SK-N-SH treated with all-trans-retinoic acid at 6 μM for 48 hours (cell line): ENCODE data around the gene STEAP1B.

Experiments used
- ATAC-seq: fragments of 200-7000 bp; cut with Tn5 transposase; 3 replicates; pipeline ENCODE4 v1.9.1; 2020; ENCODE audit warnings: mild to moderate bottlenecking, moderate library complexity
- ARNTL ChIP-seq: fragments of 450-650 bp; formaldehyde crosslinking; IDR thresholded peaks from 2 replicates; pipeline ENCODE4 v1.5.0; 2020; ENCODE audit warnings: low read depth, mild to moderate bottlenecking, moderate library complexity, borderline replicate concordance
- BACH2 ChIP-seq: fragments of 250-450 bp; sonication (Bioruptor Pico); IDR thresholded peaks from 2 replicates; pipeline ENCODE4 v1.9.0; 2021; ENCODE audit warnings: mild to moderate bottlenecking, borderline replicate concordance
- CSDC2 ChIP-seq: fragments of 250-450 bp; sonication (Bioruptor Pico); IDR thresholded peaks from 2 replicates; pipeline ENCODE4 v1.5.0; 2020; ENCODE audit warnings: mild to moderate bottlenecking, moderate library complexity
- ESRRG ChIP-seq: fragments of 250-450 bp; sonication (Bioruptor Pico); IDR thresholded peaks from 2 replicates; pipeline ENCODE4 v1.6.1; 2021; ENCODE audit warnings: mild to moderate bottlenecking
- GLIS3 ChIP-seq: fragments of 250-450 bp; sonication (Bioruptor Pico); IDR thresholded peaks from 2 replicates; pipeline ENCODE4 v1.5.0; 2020; ENCODE audit warnings: mild to moderate bottlenecking, moderate library complexity
- ISL1 ChIP-seq: fragments of 250-450 bp; sonication (Bioruptor Pico); IDR thresholded peaks from 2 replicates; pipeline ENCODE4 v2.1.2; 2022; ENCODE audit warnings: mild to moderate bottlenecking, moderate library complexity
- OSR1 ChIP-seq: fragments of 250-450 bp; sonication (Bioruptor Pico); IDR thresholded peaks from 2 replicates; pipeline ENCODE4 v1.8.0; 2022; ENCODE audit warnings: moderate library complexity, mild to moderate bottlenecking, inconsistent platforms
- PPARA ChIP-seq: fragments of 250-450 bp; sonication (Bioruptor Pico); IDR thresholded peaks from 2 replicates; pipeline ENCODE4 v1.5.0; 2020; ENCODE audit warnings: mild to moderate bottlenecking, borderline replicate concordance
- RARB ChIP-seq: fragments of 250-450 bp; sonication (Bioruptor Pico); IDR thresholded peaks from 2 replicates; pipeline ENCODE4 v1.8.0; 2021; ENCODE audit warnings: mild to moderate bottlenecking, moderate library complexity
- SNAI2 ChIP-seq: fragments of 250-450 bp; sonication (Bioruptor Pico); IDR thresholded peaks from 2 replicates; pipeline ENCODE4 v1.5.0; 2020; ENCODE audit warnings: mild to moderate bottlenecking, moderate library complexity
- TCF4 ChIP-seq: fragments of 250-450 bp; sonication (Bioruptor Pico); IDR thresholded peaks from 2 replicates; pipeline ENCODE4 v1.8.0; 2021; ENCODE audit warnings: mild to moderate bottlenecking, moderate library complexity, borderline replicate concordance
- TOX ChIP-seq: fragments of 250-450 bp; sonication (Bioruptor Pico); IDR thresholded peaks from 2 replicates; pipeline ENCODE4 v1.8.0; 2021; ENCODE audit warnings: mild to moderate bottlenecking, moderate library complexity, borderline replicate concordance
- ZC3H10 ChIP-seq: fragments of 250-450 bp; sonication (Bioruptor Pico); IDR thresholded peaks from 2 replicates; pipeline ENCODE4 v1.5.1; 2021; ENCODE audit warnings: mild to moderate bottlenecking, moderate library complexity
- ZFP3 ChIP-seq: fragments of 250-450 bp; sonication (Bioruptor Pico); IDR thresholded peaks from 2 replicates; pipeline ENCODE4 v1.5.0; 2020; ENCODE audit warnings: mild to moderate bottlenecking, moderate library complexity
- ZFP30 ChIP-seq: fragments of 450-650 bp; formaldehyde crosslinking; IDR thresholded peaks from 2 replicates; pipeline ENCODE4 v1.5.0; 2022; ENCODE audit warnings: mild to moderate bottlenecking, moderate library complexity
- ZNF565 ChIP-seq: fragments of 450-650 bp; formaldehyde crosslinking; conservative IDR thresholded peaks from 2 replicates; pipeline ENCODE4 v1.5.0; 2020; ENCODE audit warnings: low read depth, mild to moderate bottlenecking, moderate library complexity
- ZNF70 ChIP-seq: fragments of 450-650 bp; formaldehyde crosslinking; IDR thresholded peaks from 2 replicates; pipeline ENCODE4 v1.5.0; 2020; ENCODE audit warnings: mild to moderate bottlenecking, moderate library complexity
- ZNF8 ChIP-seq: fragments of 450-650 bp; formaldehyde crosslinking; IDR thresholded peaks from 2 replicates; pipeline ENCODE4 v1.5.0; 2020; ENCODE audit warnings: mild to moderate bottlenecking, moderate library complexity
- TF ChIP-seq, protein P1 (sequence below): fragments of 250-450 bp; sonication (Bioruptor Pico); IDR thresholded peaks from 2 replicates; pipeline ENCODE4 v1.8.0; 2021; ENCODE audit warnings: low read depth, mild to moderate bottlenecking, moderate library complexity, borderline replicate concordance
- TF ChIP-seq, protein P2 (sequence below): fragments of 250-450 bp; sonication (Bioruptor Pico); IDR thresholded peaks from 2 replicates; pipeline ENCODE4 v1.5.1; 2021; ENCODE audit warnings: mild to moderate bottlenecking, moderate library complexity
- TF ChIP-seq, protein P3 (sequence below): fragments of 250-450 bp; sonication (Bioruptor Pico); IDR thresholded peaks from 2 replicates; pipeline ENCODE4 v1.5.0; 2020; ENCODE audit warnings: mild to moderate bottlenecking, moderate library complexity
- TF ChIP-seq, protein P4 (sequence below): fragments of 250-450 bp; sonication (Bioruptor Pico); IDR thresholded peaks from 2 replicates; pipeline ENCODE4 v1.5.1; 2020; ENCODE audit warnings: low read depth, mild to moderate bottlenecking, moderate library complexity

Gene STEAP1B

DNA sequence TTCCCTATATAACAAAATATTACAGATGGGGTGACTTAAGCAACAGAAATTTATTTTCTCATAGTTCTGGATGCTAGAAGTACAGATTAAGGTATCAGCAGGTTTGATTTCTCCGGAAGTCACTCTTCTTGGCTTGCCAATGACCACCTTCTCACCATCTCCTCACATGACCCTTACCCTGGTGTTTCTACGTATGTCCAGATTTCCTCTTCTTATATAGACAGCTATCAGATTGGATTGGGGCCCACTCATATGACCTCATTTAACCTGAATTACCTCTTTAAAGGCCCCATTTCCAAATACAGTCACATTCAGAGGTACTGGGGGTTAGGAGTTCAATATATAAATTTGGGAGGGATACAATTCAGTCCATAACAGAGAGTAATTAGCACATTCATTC lies 126.1 kb downstream of the STEAP1B start:
- no peak for ATAC-seq
- TF ChIP-seq, protein P1, sequence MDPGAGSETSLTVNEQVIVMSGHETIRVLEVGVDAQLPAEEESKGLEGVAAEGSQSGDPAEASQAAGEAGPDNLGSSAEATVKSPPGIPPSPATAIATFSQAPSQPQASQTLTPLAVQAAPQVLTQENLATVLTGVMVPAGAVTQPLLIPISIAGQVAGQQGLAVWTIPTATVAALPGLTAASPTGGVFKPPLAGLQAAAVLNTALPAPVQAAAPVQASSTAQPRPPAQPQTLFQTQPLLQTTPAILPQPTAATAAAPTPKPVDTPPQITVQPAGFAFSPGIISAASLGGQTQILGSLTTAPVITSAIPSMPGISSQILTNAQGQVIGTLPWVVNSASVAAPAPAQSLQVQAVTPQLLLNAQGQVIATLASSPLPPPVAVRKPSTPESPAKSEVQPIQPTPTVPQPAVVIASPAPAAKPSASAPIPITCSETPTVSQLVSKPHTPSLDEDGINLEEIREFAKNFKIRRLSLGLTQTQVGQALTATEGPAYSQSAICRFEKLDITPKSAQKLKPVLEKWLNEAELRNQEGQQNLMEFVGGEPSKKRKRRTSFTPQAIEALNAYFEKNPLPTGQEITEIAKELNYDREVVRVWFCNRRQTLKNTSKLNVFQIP: no peak
- no peak for TF ChIP-seq ISL1 (CRISPR knock-in tag)
- TF ChIP-seq ZC3H10 (CRISPR knock-in tag): no peak
- no peak for TF ChIP-seq ZNF8
- TF ChIP-seq SNAI2: no peak
- no peak for TF ChIP-seq TOX (CRISPR knock-in tag)
- no peak for TF ChIP-seq ARNTL (CRISPR knock-in tag)
- TF ChIP-seq BACH2 (CRISPR knock-in tag): no peak
- no peak for TF ChIP-seq TCF4 (CRISPR knock-in tag)

DNA sequence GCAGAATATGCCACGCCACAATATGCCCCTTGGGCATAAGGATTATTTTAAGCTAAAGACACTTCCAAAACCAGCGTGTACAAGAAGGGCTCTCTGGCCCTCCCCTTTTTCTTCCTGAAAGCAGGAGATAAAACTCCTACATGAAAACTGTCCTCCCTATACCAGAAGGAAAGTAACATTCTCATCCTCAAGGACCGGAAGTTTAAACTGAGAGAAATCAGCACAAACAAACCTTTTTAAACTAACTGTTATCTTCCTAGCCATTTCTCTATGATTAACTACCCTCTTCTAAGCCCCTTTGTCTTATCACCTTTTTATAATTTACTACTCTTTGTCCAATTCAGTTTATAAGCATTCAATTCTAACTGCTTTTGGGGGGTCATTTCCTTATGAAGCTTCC lies 126.6 kb downstream of the STEAP1B start:
- ATAC-seq: no peak
- TF ChIP-seq ZNF565 (CRISPR knock-in tag): no peak
- no peak for TF ChIP-seq TOX (CRISPR knock-in tag)
- no peak for TF ChIP-seq ARNTL (CRISPR knock-in tag)
- TF ChIP-seq, protein P2, sequence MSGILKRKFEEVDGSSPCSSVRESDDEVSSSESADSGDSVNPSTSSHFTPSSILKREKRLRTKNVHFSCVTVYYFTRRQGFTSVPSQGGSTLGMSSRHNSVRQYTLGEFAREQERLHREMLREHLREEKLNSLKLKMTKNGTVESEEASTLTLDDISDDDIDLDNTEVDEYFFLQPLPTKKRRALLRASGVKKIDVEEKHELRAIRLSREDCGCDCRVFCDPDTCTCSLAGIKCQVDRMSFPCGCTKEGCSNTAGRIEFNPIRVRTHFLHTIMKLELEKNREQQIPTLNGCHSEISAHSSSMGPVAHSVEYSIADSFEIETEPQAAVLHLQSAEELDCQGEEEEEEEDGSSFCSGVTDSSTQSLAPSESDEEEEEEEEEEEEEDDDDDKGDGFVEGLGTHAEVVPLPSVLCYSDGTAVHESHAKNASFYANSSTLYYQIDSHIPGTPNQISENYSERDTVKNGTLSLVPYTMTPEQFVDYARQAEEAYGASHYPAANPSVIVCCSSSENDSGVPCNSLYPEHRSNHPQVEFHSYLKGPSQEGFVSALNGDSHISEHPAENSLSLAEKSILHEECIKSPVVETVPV (CRISPR knock-in tag): no peak
- TF ChIP-seq ZFP30 (CRISPR knock-in tag): no peak
- no peak for TF ChIP-seq ZFP3 (CRISPR knock-in tag)
- no peak for TF ChIP-seq ESRRG (CRISPR knock-in tag)

DNA sequence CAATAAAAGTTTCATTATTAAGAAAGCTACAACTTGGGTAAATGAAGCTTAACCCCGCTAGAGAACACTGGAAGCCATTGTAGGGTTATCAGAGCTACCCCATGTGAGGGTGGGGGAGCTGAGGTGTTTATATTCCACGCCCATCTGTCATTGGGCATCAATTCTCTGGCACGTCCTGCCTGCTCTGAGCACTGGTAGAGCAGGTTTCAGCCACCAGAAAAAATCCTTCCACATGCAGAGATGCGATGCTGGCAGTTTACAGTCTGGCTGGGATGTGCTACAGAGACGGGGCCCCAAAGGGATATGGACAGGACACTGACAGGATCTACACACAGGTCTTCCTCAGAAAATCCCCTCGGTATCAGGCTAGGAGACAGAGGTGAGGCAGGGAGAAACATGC lies 127.1 kb downstream of the STEAP1B start:
- ATAC-seq: no peak
- TF ChIP-seq GLIS3 (CRISPR knock-in tag) (no peak), ZFP30 (CRISPR knock-in tag) (no peak), ARNTL (CRISPR knock-in tag) (no peak), CSDC2 (no peak), TOX (CRISPR knock-in tag) (no peak), ZNF8 (no peak), ZNF565 (CRISPR knock-in tag) (no peak), ZFP3 (CRISPR knock-in tag) (no peak), BACH2 (CRISPR knock-in tag) (no peak), RARB (CRISPR knock-in tag) (no peak), ZNF70 (CRISPR knock-in tag) (no peak), OSR1 (CRISPR knock-in tag) (no peak), TCF4 (CRISPR knock-in tag) (no peak), PPARA (CRISPR knock-in tag) (no peak)
- TF ChIP-seq, protein P3, sequence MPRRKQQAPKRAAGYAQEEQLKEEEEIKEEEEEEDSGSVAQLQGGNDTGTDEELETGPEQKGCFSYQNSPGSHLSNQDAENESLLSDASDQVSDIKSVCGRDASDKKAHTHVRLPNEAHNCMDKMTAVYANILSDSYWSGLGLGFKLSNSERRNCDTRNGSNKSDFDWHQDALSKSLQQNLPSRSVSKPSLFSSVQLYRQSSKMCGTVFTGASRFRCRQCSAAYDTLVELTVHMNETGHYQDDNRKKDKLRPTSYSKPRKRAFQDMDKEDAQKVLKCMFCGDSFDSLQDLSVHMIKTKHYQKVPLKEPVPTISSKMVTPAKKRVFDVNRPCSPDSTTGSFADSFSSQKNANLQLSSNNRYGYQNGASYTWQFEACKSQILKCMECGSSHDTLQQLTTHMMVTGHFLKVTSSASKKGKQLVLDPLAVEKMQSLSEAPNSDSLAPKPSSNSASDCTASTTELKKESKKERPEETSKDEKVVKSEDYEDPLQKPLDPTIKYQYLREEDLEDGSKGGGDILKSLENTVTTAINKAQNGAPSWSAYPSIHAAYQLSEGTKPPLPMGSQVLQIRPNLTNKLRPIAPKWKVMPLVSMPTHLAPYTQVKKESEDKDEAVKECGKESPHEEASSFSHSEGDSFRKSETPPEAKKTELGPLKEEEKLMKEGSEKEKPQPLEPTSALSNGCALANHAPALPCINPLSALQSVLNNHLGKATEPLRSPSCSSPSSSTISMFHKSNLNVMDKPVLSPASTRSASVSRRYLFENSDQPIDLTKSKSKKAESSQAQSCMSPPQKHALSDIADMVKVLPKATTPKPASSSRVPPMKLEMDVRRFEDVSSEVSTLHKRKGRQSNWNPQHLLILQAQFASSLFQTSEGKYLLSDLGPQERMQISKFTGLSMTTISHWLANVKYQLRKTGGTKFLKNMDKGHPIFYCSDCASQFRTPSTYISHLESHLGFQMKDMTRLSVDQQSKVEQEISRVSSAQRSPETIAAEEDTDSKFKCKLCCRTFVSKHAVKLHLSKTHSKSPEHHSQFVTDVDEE (CRISPR knock-in tag): no peak
- TF ChIP-seq, protein P2 (CRISPR knock-in tag): no peak
- TF ChIP-seq, protein P4, sequence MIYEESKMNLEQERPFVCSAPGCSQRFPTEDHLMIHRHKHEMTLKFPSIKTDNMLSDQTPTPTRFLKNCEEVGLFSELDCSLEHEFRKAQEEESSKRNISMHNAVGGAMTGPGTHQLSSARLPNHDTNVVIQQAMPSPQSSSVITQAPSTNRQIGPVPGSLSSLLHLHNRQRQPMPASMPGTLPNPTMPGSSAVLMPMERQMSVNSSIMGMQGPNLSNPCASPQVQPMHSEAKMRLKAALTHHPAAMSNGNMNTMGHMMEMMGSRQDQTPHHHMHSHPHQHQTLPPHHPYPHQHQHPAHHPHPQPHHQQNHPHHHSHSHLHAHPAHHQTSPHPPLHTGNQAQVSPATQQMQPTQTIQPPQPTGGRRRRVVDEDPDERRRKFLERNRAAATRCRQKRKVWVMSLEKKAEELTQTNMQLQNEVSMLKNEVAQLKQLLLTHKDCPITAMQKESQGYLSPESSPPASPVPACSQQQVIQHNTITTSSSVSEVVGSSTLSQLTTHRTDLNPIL (CRISPR knock-in tag): no peak
